GM18517 (cell line): ENCODE data around the gene RNPS1.

Experiments used
- ATAC-seq: cut with Tn5 transposase; IDR thresholded peaks from one replicate; pipeline ENCODE4 v1.9.1; 2021; ENCODE audit warnings: mild to moderate bottlenecking, moderate library complexity; ENCODE audit not compliant: unreplicated experiment

RNPS1 gene

DNA sequence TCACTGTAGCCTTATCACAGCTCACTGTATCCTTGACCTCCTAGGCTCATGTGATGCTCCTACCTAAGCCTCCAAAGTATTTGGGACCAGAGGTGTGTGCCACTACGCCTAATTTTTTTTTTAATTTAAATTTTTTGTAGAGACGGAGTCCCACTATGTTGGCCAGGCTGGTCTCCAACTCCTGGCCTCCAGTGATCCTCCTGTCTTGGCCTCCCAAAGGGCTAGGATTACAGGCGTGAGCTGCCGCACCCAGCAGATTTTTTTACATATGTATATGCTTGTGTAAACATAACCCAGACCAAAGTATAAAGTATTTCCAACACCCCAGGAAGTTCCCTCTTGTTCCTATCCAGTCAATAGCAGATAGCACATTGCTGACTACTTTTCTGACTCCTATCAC lies 51.6 kb downstream of the RNPS1 start:
- ATAC-seq: no peak

DNA sequence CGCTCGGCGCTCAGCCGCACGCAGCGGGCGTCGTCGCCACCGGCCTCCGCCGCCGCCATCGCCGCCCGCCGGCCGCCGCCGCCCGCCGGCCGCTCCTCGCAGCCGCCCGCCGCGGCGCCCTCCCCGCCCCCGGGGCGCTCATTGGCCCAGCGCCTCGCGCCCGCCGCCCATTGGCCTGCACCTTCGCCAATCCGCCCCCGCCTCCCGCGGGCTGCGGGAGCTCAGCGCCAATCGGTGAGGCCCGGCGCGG lies 53.3 kb downstream of the RNPS1 start, which contains the start of gene PGP:
PGP (minus strand) TSS at position 122 of the 250 bp plus-strand sequence; CDS start at position 59, 63 bp downstream.
- peak; percentile 77 for ATAC-seq

DNA sequence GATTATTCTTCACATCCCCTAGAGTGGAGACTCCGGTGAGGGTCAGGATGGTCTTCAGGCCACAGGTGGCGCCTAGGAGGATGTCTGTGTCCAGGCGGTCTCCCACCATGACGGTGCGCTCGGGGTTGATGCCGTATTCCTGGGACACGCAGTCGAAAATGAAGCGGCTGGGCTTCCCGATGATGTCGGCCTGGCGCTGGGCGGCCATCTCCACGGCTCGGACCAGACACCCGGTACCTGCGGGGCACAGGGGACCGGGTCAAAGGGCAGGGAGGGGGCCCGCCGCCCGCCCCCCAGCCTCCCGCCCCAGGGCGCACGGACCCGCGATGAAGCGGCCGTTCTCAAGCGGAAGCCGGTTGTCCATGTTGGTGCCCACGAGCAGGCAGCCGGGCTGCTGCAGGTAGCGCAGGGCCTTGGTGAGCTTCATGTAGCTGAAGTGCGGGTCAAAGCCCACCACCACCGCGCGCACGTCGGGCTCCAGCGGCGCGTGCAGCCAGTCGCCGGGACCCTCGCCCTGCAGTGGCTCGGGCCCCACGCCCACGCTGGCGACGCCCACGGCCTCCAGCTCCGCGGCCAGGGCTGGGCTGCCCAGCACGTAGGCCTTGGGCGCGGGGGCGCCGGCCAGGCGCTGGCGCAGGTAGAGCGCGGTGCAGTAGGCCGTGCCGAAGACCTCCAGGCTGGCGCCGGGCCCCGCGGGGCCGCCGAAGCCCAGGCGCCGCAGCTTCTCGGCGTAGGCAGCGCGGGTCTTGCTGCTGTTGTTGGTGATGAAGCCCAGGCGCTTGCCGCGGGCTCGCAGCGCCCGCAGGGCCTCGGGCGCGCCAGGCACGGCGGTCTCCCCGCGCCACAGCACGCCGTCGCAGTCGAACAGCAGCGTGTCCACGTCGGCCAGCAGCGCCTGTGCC lies 53.9 kb downstream of the RNPS1 start:
- peak; percentile 20 for ATAC-seq

- no peak for ATAC-seq
Measured at GRCh38 chr16:2212362-2213324, 55.3 kb downstream of the RNPS1 start.

GRCh38 chr16:2211923-2212347 lies 56.0 kb downstream of the RNPS1 start:
- no peak for ATAC-seq

GRCh38 chr16:2210386-2211365 lies 57.2 kb downstream of the RNPS1 start, which contains the start of gene BRICD5:
Gene BRICD5 (minus strand): TSS chr16:2210863. CDS start chr16:2210833, 30 bp downstream.
- ATAC-seq: no peak

DNA sequence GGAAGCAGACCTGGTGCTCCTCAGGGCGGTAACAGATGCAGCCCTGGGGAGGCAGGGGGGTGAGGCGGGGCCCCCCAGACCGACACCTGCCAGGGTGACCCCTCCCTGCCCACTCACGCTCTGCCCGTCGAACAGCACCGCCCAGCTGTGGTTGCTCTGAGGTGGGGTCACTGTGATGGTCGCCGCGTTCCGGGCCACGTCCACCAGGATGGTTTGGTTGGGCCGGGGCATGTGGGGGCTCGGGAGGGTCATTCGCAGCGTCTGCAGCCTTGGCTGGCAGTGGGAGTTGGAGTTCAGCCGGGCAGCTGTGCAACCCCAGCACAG lies 58.0 kb downstream of the RNPS1 start:
- ATAC-seq: no peak

GRCh38 chr16:2209258-2210008 lies 58.5 kb downstream of the RNPS1 start:
- ATAC-seq: no peak

DNA sequence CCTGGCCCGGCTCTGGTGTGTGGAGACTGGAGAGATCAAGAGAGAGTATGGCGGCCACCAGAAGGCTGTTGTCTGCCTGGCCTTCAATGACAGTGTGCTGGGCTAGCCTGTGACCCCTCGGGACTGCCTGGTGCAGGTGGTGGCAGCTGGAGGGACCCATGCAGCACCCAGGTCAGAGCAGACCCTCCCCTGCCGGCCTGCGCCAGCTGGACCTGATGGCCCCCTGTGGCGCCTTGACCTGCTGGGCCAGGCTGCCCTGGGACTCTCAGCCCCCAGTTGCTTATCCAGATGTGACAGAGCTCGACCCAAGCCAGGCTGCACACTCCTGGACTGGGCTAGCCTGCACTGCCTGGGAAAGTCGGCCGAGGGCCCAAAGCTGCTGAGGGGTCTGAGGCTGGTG lies 59.2 kb downstream of the RNPS1 start:
- no peak for ATAC-seq

DNA sequence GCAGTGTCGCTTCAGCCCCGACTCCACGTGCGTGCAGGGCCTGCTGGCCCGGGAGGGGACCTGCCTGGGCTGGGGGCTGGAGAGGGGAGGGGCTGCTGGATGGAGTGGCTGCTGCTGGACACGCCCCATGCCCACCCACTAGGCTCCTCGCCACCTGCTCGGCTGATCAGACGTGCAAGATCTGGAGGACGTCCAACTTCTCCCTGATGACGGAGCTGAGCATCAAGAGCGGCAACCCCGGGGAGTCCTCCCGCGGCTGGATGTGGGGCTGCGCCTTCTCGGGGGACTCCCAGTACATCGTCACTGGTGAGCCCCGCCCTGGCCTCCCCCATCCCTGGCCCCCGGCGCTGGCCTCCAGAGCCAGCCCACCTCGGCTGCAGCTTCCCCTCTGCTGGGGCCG lies 59.6 kb downstream of the RNPS1 start:
- no peak for ATAC-seq

GRCh38 chr16:2207872-2208271 lies 60.1 kb downstream of the RNPS1 start:
- ATAC-seq: no peak

DNA sequence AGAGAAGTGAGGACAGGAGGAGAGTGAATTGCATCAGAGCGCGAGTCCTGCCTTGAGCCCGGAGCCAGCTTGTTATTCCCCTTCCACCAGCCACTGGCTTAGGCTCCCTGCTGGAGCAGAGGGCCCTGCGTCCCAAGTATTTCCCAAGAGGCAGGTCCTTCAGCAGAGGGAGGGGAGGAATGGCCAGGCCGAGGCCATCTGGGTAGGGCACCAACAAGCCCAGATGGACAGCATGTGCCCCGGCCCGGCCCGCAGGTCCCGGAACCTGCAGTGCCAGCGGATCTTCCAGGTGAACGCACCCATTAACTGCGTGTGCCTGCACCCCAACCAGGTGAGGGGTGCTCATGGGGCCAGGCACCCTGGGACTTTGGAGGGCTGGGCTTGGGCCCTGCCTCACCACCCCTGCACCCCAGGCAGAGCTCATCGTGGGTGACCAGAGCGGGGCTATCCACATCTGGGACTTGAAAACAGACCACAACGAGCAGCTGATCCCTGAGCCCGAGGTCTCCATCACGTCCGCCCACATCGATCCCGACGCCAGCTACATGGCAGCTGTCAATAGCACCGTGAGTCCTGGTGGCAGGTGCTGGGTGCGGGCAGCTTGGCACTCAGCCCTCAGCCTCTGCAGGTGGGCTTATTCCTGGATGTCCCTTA lies 61.0 kb downstream of the RNPS1 start:
- no peak for ATAC-seq

DNA sequence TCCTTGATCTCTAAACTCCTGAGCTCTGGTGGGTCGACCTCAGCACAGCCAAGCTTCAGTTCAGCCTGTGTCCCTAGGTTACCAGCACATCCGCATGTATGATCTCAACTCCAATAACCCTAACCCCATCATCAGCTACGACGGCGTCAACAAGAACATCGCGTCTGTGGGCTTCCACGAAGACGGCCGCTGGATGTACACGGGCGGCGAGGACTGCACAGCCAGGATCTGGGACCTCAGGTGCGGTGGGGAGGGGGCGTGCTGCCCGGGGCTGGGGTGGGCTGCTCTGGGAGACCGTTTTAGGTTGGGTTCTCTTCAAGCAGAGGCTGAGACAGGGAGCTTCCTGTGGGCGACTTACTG lies 61.5 kb downstream of the RNPS1 start:
- ATAC-seq: no peak

DNA sequence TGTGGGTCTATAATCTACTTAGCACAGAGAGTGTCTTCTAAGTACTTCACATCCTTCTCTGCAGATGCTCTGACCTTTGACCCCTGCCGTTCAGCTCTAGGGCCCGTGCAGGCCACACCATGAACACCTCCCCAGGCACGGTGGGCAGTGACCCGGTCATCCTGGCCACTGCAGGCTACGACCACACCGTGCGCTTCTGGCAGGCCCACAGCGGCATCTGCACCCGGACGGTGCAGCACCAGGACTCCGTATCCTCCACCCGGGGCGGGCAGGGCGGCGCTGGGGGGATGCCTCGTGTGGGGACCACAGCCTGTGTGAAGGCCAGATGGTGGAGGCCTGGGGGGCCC lies 62.0 kb downstream of the RNPS1 start:
- ATAC-seq: no peak

- ATAC-seq: peak; percentile 71
Measured at GRCh38 chr16:2205104-2205966, 62.6 kb downstream of the RNPS1 start, which contains the start of gene MLST8. Gene MLST8 (plus strand): TSS chr16:2205454. CDS start chr16:2206086, 632 bp downstream.

DNA sequence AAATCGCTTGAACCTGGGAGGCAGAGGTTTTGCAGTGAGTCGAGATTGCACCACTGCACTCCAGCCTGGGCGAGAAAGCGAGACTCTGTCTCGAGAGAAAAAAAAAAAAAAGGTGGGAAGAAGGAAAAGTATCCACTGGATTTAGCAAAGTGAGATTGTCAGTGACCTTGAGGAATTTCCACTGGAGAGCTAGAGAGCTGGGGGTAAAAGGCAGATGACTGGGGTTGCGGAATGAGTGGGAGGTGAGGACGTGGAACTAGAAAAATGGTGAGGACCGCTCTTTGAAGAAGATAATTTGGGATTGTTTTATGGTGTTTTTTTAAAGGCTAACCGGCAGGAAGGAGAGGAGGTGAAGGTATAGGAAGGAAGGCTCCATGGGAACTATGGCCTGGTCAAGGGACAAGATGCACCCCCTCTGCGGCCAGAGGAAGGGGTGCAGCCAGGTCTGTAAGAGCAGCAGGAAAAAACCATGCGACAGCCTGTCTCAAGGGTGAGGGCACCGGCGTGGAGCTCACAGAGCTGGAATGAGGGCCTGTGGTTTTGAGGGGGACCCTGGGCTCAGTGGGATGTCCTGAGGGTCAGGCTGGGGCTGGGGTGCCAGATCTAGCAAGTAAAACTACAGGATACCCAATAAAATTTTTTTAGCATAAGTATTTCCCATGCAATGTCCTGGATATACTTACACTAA lies 63.4 kb downstream of the RNPS1 start:
- ATAC-seq: no peak
